HL-60 (cell line): Measurements from ENCODE around the gene PDE11A.

Experiments
- DNase-seq, 2 experiments: peaks; one replicate each; pipeline ENCODE4 v3.0.0-alpha.2; 2010 to 2020; ENCODE audit warnings: low read depth in 1 of 2, low spot score in 1 of 2
- H3K27ac ChIP-seq: fragments of 250-450 bp; sonication (Bioruptor Pico); replicated peaks from 2 replicates; pipeline ENCODE4 v1.5.1; 2020; ENCODE audit warnings: mild to moderate bottlenecking, moderate library complexity
- H3K27me3 ChIP-seq: fragments of 250-450 bp; sonication (Bioruptor Pico); 2 replicates; pipeline ENCODE4 v1.5.1; 2021; ENCODE audit warnings: mild to moderate bottlenecking, moderate library complexity; ENCODE audit not compliant: insufficient read depth, poor library complexity, severe bottlenecking
- H3K4me3 ChIP-seq: replicated peaks from 2 replicates; pipeline ENCODE4 v1.5.1; 2011; ENCODE audit warnings: mild to moderate bottlenecking, control low read depth, low read length; ENCODE audit not compliant: insufficient read depth
- CTCF ChIP-seq: IDR thresholded peaks from one replicate; pipeline ENCODE4 v1.5.1; 2011; ENCODE audit warnings: low read length, control low read depth, inconsistent platforms; ENCODE audit not compliant: insufficient read depth
- GABPA ChIP-seq: IDR thresholded peaks from 2 replicates; pipeline ENCODE4 v1.6.1; 2012; ENCODE audit warnings: low read depth
- POLR2AphosphoS5 ChIP-seq: IDR thresholded peaks from 2 replicates; pipeline ENCODE4 v1.6.1; 2012; ENCODE audit warnings: low read depth
- REST ChIP-seq: IDR thresholded peaks from 2 replicates; pipeline ENCODE4 v1.6.1; 2012; ENCODE audit warnings: low read depth; ENCODE audit not compliant: insufficient replicate concordance
- SPI1 ChIP-seq: IDR thresholded peaks from 2 replicates; pipeline ENCODE4 v1.6.1; 2012; ENCODE audit warnings: low read depth, mild to moderate bottlenecking, borderline replicate concordance

PDE11A gene

GRCh38 chr2:177810906-177811305 lies 261.7 kb downstream of the PDE11A start:
- no peak overlapping the region for H3K27ac ChIP-seq
- peaks cover 5% of the 10 kb centered on the region for H3K27me3 ChIP-seq
- no peak for DNase-seq
- H3K4me3 ChIP-seq: no peak overlapping the region
- no peak for TF ChIP-seq CTCF
- TF ChIP-seq REST: no peak
- TF ChIP-seq SPI1: no peak
- no peak for TF ChIP-seq POLR2AphosphoS5
- no peak for TF ChIP-seq GABPA

GRCh38 chr2:177808984-177809809 lies 263.4 kb downstream of the PDE11A start:
- H3K27ac ChIP-seq: no peak overlapping the region
- DNase-seq: no peak
- H3K27me3 ChIP-seq: peaks cover 5% of the 10 kb centered on the region
- no peak overlapping the region for H3K4me3 ChIP-seq
- no peak for TF ChIP-seq REST
- no peak for TF ChIP-seq POLR2AphosphoS5

- Histone ChIP-seq H3K4me3 (no peak overlapping the region), H3K27me3 (peaks cover 8% of the 10 kb centered on the region), H3K27ac (no peak overlapping the region)
- DNase-seq: no peak
- no peak for TF ChIP-seq REST
- no peak for TF ChIP-seq GABPA
- TF ChIP-seq SPI1: no peak
- TF ChIP-seq CTCF: no peak
- no peak for TF ChIP-seq POLR2AphosphoS5
These were observed 266.6 kb downstream of the PDE11A start for GRCh38 chr2:177806025-177806424.
